ENCODE data around the gene CACNB4.

CACNB4 gene

DNA sequence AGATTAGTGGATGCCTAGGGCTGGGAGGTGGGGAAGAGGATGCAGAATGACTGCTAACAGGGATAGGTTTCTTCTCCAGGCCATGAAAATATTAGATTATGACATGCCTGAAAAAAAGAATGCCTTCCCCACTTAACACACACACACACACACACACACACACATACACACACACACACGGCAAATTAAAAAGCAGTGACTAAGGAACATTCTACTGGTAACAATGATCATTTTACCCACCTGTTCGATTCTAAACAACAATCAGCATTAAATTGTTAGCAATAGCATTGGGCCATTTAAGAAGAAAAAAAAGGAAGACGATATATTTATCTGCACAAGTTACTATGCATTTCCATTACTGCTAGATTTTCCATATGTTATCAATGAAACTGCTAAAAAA lies 10.8 kb downstream of the CACNB4 start:
- H3K36me3 ChIP-seq (ENCODE audit: insufficient read depth, low read length) = no peaks in the 10 kb centered on the region
- H3K4me3 ChIP-seq (ENCODE audit: low read depth in 1 of 2, low read length in 2 of 2) = no peak overlapping the region
- no peaks in the 10 kb centered on the region for H3K27me3 ChIP-seq (ENCODE audit: control insufficient read depth in 1 of 2, insufficient read depth in 2 of 2, low read length in 2 of 2)
- H3K4me1 ChIP-seq (ENCODE audit: insufficient read depth, low read length) = no peaks in the 10 kb centered on the region
- H3K27ac ChIP-seq (ENCODE audit: low read depth, low read length) = no peak overlapping the region
- no peaks in the 10 kb centered on the region for H3K9me3 ChIP-seq (ENCODE audit: low read length)
- no peak overlapping the region for H3K9ac ChIP-seq (ENCODE audit: low read length)

DNA sequence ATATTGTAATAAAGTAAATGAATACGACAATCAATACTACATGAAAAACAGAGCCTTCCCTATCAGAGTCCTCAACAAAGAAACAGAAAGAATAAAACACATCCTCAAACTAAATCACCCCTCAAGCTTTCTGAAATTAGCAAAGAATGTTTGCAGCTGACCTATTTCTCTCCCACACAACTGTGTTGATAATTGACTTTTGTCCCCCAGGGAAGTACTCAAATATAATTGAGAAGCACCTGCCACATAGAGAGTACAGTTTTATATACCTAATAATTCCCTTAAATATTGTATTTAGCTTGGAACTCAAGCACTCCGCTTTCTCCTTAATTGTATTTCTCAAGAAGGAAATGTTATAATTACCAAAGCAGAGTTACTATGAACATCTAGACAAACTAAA lies 12.6 kb downstream of the CACNB4 start:
- H3K9me3 ChIP-seq (ENCODE audit: low read length) = no peaks in the 10 kb centered on the region
- no peaks in the 10 kb centered on the region for H3K27me3 ChIP-seq (ENCODE audit: control insufficient read depth in 1 of 2, insufficient read depth in 2 of 2, low read length in 2 of 2)
- no peak overlapping the region for H3K4me3 ChIP-seq (ENCODE audit: low read depth in 1 of 2, low read length in 2 of 2)
- H3K9ac ChIP-seq (ENCODE audit: low read length) = no peak overlapping the region
- no peak overlapping the region for H3K27ac ChIP-seq (ENCODE audit: low read depth, low read length)
- H3K36me3 ChIP-seq (ENCODE audit: insufficient read depth, low read length) = no peaks in the 10 kb centered on the region
- H3K4me1 ChIP-seq (ENCODE audit: insufficient read depth, low read length) = no peaks in the 10 kb centered on the region

DNA sequence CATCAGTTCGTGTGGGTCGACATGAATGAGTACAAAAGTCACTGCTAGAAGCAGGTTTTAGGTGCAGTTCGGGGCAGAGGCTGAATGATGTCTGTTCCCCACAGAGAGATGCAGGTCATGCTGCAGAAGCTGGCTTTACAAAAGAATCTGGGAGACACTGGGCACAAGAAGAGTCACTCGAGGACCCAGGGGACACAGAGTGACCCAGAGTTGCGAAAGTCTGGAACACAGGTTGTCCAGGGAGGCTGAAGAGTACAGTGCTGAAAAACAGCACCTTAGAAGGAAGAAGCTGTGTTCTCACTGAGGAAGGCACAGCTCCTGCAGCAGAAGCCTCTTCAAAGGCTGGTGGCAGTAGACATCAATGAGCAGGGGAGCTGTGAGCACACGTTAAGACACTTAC lies 14.8 kb downstream of the CACNB4 start:
- Histone ChIP-seq H3K27ac (ENCODE audit: low read depth, low read length) (no peak overlapping the region), H3K9me3 (ENCODE audit: low read length) (no peaks in the 10 kb centered on the region), H3K27me3 (ENCODE audit: control insufficient read depth in 1 of 2, insufficient read depth in 2 of 2, low read length in 2 of 2) (no peaks in the 10 kb centered on the region), H3K36me3 (ENCODE audit: insufficient read depth, low read length) (no peaks in the 10 kb centered on the region), H3K4me3 (ENCODE audit: low read depth in 1 of 2, low read length in 2 of 2) (no peak overlapping the region), H3K9ac (ENCODE audit: low read length) (no peak overlapping the region), H3K4me1 (ENCODE audit: insufficient read depth, low read length) (no peaks in the 10 kb centered on the region)

- no peaks in the 10 kb centered on the region for H3K9me3 ChIP-seq (ENCODE audit: low read length)
- no peak overlapping the region for H3K27ac ChIP-seq (ENCODE audit: low read depth, low read length)
- H3K4me1 ChIP-seq (ENCODE audit: insufficient read depth, low read length) = no peaks in the 10 kb centered on the region
- no peak overlapping the region for H3K9ac ChIP-seq (ENCODE audit: low read length)
- H3K27me3 ChIP-seq (ENCODE audit: control insufficient read depth in 1 of 2, insufficient read depth in 2 of 2, low read length in 2 of 2) = no peaks in the 10 kb centered on the region
- H3K4me3 ChIP-seq (ENCODE audit: low read depth in 1 of 2, low read length in 2 of 2) = no peak overlapping the region
- H3K36me3 ChIP-seq (ENCODE audit: insufficient read depth, low read length) = no peaks in the 10 kb centered on the region
Observed at GRCh38 chr2:152083202-152083875, 15.5 kb downstream of the CACNB4 start.

- Histone ChIP-seq H3K4me3 (ENCODE audit: low read depth in 1 of 2, low read length in 2 of 2) (no peak overlapping the region), H3K4me1 (ENCODE audit: insufficient read depth, low read length) (no peaks in the 10 kb centered on the region), H3K36me3 (ENCODE audit: insufficient read depth, low read length) (no peaks in the 10 kb centered on the region), H3K9ac (ENCODE audit: low read length) (no peak overlapping the region), H3K27ac (ENCODE audit: low read depth, low read length) (no peak overlapping the region), H3K9me3 (ENCODE audit: low read length) (no peaks in the 10 kb centered on the region), H3K27me3 (ENCODE audit: control insufficient read depth in 1 of 2, insufficient read depth in 2 of 2, low read length in 2 of 2) (no peaks in the 10 kb centered on the region)
Observed at GRCh38 chr2:152078662-152079061, 20.2 kb downstream of the CACNB4 start.

DNA sequence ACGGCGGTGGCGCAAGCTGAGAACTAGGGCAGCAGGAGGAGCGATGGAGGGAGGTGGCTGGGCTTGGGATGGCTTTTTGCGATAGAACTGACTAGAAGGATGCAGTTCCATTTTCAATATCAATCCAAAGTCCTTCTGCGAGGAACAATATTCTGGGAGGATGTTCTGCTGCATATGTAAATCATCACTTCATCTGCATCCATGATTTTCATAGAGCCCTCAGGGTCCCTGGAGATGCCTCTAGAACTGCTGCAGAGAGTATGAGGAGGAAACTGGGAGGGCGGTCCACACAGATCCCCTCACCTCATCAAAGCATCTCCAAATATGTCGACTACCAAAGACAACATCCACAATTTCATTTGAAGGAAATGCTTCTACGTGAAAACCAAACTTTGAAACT lies 20.8 kb downstream of the CACNB4 start:
- H3K27ac ChIP-seq (ENCODE audit: low read depth, low read length) = no peak overlapping the region
- no peak overlapping the region for H3K9ac ChIP-seq (ENCODE audit: low read length)
- H3K9me3 ChIP-seq (ENCODE audit: low read length) = no peaks in the 10 kb centered on the region
- no peaks in the 10 kb centered on the region for H3K4me1 ChIP-seq (ENCODE audit: insufficient read depth, low read length)
- no peaks in the 10 kb centered on the region for H3K36me3 ChIP-seq (ENCODE audit: insufficient read depth, low read length)
- H3K4me3 ChIP-seq (ENCODE audit: low read depth in 1 of 2, low read length in 2 of 2) = no peak overlapping the region
- no peaks in the 10 kb centered on the region for H3K27me3 ChIP-seq (ENCODE audit: control insufficient read depth in 1 of 2, insufficient read depth in 2 of 2, low read length in 2 of 2)

DNA sequence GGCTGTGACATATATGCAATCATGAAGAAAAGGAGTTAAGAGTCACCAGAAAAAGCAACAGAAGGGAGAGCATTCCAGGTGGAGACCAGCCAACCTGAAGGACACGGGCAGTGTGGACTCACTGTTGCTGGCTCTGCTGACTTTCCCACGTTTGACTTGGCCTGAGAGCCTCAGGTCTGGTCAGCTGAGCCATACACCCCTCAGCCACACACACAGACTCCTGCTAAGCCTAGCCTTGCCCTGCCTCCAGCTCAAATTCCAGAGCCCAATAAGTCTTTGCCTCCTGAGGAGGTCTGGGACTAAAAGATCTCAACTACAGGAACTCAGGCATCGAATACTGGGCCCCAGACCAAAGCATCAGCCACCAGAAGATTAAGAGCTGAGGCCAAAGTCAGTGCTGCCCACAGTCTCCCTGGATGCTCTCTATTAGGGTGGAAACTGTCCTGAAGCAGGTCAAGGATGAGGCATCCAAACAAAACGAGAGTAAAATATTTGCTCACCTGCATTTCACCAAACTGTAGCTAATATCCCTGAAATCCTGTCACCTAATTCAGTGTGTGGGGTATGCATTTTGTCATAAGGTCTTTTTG lies 23.3 kb downstream of the CACNB4 start:
- Histone ChIP-seq H3K9me3 (ENCODE audit: low read length) (no peaks in the 10 kb centered on the region), H3K4me1 (ENCODE audit: insufficient read depth, low read length) (no peaks in the 10 kb centered on the region), H3K9ac (ENCODE audit: low read length) (no peak overlapping the region), H3K36me3 (ENCODE audit: insufficient read depth, low read length) (no peaks in the 10 kb centered on the region), H3K27ac (ENCODE audit: low read depth, low read length) (no peak overlapping the region), H3K4me3 (ENCODE audit: low read depth in 1 of 2, low read length in 2 of 2) (no peak overlapping the region), H3K27me3 (ENCODE audit: control insufficient read depth in 1 of 2, insufficient read depth in 2 of 2, low read length in 2 of 2) (no peaks in the 10 kb centered on the region)

DNA sequence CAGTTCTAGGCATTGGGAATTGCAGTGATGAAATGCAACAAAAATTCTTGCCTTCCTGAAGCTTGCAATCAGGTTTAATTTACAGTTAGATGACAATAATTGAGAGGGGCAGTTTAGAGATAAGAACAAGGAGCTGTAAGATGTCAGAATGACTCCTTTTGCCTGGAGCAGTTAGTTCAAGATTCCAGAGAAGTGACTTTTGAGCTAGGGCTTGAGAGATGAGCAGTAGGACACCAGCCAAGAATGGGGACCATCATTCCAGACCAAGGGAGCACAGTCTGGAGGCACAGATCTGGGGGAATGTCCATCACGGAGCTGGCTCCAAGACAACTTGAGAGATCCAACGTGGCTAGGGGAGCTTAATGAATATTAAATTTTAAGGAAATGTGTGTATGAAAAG lies 26.8 kb downstream of the CACNB4 start:
- H3K9me3 ChIP-seq (ENCODE audit: low read length) = no peaks in the 10 kb centered on the region
- no peak overlapping the region for H3K9ac ChIP-seq (ENCODE audit: low read length)
- no peak overlapping the region for H3K27ac ChIP-seq (ENCODE audit: low read depth, low read length)
- no peaks in the 10 kb centered on the region for H3K36me3 ChIP-seq (ENCODE audit: insufficient read depth, low read length)
- H3K4me1 ChIP-seq (ENCODE audit: insufficient read depth, low read length) = no peaks in the 10 kb centered on the region
- no peaks in the 10 kb centered on the region for H3K27me3 ChIP-seq (ENCODE audit: control insufficient read depth in 1 of 2, insufficient read depth in 2 of 2, low read length in 2 of 2)
- no peak overlapping the region for H3K4me3 ChIP-seq (ENCODE audit: low read depth in 1 of 2, low read length in 2 of 2)

GRCh38 chr2:152071518-152071917 lies 27.3 kb downstream of the CACNB4 start:
- H3K4me3 ChIP-seq (ENCODE audit: low read depth in 1 of 2, low read length in 2 of 2) = no peak overlapping the region
- H3K9ac ChIP-seq (ENCODE audit: low read length) = no peak overlapping the region
- no peaks in the 10 kb centered on the region for H3K36me3 ChIP-seq (ENCODE audit: insufficient read depth, low read length)
- no peaks in the 10 kb centered on the region for H3K4me1 ChIP-seq (ENCODE audit: insufficient read depth, low read length)
- no peaks in the 10 kb centered on the region for H3K27me3 ChIP-seq (ENCODE audit: control insufficient read depth in 1 of 2, insufficient read depth in 2 of 2, low read length in 2 of 2)
- H3K9me3 ChIP-seq (ENCODE audit: low read length) = no peaks in the 10 kb centered on the region
- no peak overlapping the region for H3K27ac ChIP-seq (ENCODE audit: low read depth, low read length)

GRCh38 chr2:152071092-152071491 lies 27.8 kb downstream of the CACNB4 start:
- no peak overlapping the region for H3K9ac ChIP-seq (ENCODE audit: low read length)
- no peak overlapping the region for H3K4me3 ChIP-seq (ENCODE audit: low read depth in 1 of 2, low read length in 2 of 2)
- H3K36me3 ChIP-seq (ENCODE audit: insufficient read depth, low read length) = no peaks in the 10 kb centered on the region
- H3K27ac ChIP-seq (ENCODE audit: low read depth, low read length) = no peak overlapping the region
- H3K4me1 ChIP-seq (ENCODE audit: insufficient read depth, low read length) = no peaks in the 10 kb centered on the region
- H3K27me3 ChIP-seq (ENCODE audit: control insufficient read depth in 1 of 2, insufficient read depth in 2 of 2, low read length in 2 of 2) = no peaks in the 10 kb centered on the region
- H3K9me3 ChIP-seq (ENCODE audit: low read length) = no peaks in the 10 kb centered on the region

DNA sequence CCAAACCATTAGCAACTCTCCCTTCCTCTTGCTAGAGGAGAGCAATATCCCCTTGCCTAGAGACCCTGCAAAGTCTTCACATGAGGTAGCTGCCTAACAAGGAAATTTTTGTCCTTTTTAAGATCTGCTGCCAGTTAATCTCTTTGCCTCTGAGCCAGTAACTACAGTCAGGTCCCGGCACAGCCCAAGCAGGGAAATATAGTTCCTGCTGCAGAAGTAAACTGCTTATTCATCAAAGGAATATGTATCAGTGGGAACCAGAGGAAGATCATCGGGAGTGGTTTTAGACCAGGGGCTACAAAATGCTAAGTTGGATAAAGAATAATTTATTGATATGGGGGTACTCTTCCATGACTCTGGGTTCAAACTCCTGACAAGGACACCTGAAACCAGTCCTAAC lies 30.6 kb downstream of the CACNB4 start:
- Histone ChIP-seq H3K4me1 (ENCODE audit: insufficient read depth, low read length) (no peaks in the 10 kb centered on the region), H3K36me3 (ENCODE audit: insufficient read depth, low read length) (no peaks in the 10 kb centered on the region), H3K9me3 (ENCODE audit: low read length) (no peaks in the 10 kb centered on the region), H3K9ac (ENCODE audit: low read length) (no peak overlapping the region), H3K27me3 (ENCODE audit: control insufficient read depth in 1 of 2, insufficient read depth in 2 of 2, low read length in 2 of 2) (no peaks in the 10 kb centered on the region), H3K4me3 (ENCODE audit: low read depth in 1 of 2, low read length in 2 of 2) (no peak overlapping the region), H3K27ac (ENCODE audit: low read depth, low read length) (no peak overlapping the region)

GRCh38 chr2:152067823-152068222 lies 31.0 kb downstream of the CACNB4 start:
- H3K4me1 ChIP-seq (ENCODE audit: insufficient read depth, low read length) = no peaks in the 10 kb centered on the region
- no peaks in the 10 kb centered on the region for H3K36me3 ChIP-seq (ENCODE audit: insufficient read depth, low read length)
- H3K4me3 ChIP-seq (ENCODE audit: low read depth in 1 of 2, low read length in 2 of 2) = no peak overlapping the region
- H3K9ac ChIP-seq (ENCODE audit: low read length) = no peak overlapping the region
- no peaks in the 10 kb centered on the region for H3K27me3 ChIP-seq (ENCODE audit: control insufficient read depth in 1 of 2, insufficient read depth in 2 of 2, low read length in 2 of 2)
- H3K9me3 ChIP-seq (ENCODE audit: low read length) = no peaks in the 10 kb centered on the region
- no peak overlapping the region for H3K27ac ChIP-seq (ENCODE audit: low read depth, low read length)

Data from muscle layer of colon (tissue), 2 donors.